CD4-positive, alpha-beta T cell (primary cell): Measurements from ENCODE around the gene CLEC14A. TPM values are rescaled to one million over a fixed set of nuclear protein-coding genes. Genes with fewer than 3 reads are reported as not detected.

Experiments used
- ATAC-seq: fragments of 200-7000 bp; cut with Tn5 transposase; one replicate; pipeline ENCODE4 v1.10.0; 2022; ENCODE audit warnings: mild to moderate bottlenecking; ENCODE audit not compliant: poor library complexity
- CTCF ChIA-PET: fragments of 350-600 bp; sonication (Branson Sonifier 250); formaldehyde crosslinking; loops from one replicate; lab custom pipeline; 2021; ENCODE audit warnings: antibody characterized with exemption, inconsistent platforms; lab: Charles Lee
- POLR2A ChIA-PET: fragments of 350-600 bp; sonication (Branson Sonifier 250); formaldehyde crosslinking; loops from one replicate; lab custom pipeline; 2021; ENCODE audit warnings: antibody characterized with exemption, inconsistent platforms; lab: Charles Lee
- DNase-seq, 14 experiments: peaks; one replicate each; pipeline ENCODE4 v3.0.0-alpha.2; 2013 to 2020; ENCODE audit warnings: mixed read lengths in 2 of 14
- H3K27ac ChIP-seq, 2 donors: one replicate each; pipeline versions ENCODE4 v1.5.1 to v1.7.0; 2013; ENCODE audit warnings: low read length in 2 of 2, low read depth in 1 of 2, mild to moderate bottlenecking in 1 of 2
- H3K27me3 ChIP-seq, 2 experiments: 1 replicate in 1 of 2; 2 replicates in 1 of 2; pipeline versions ENCODE4 v1.6.1 to v1.7.0; 2013; ENCODE audit warnings: low read length in 2 of 2, control low read depth in 1 of 2, mild to moderate bottlenecking in 1 of 2, moderate library complexity in 1 of 2; ENCODE audit not compliant: insufficient read depth in 2 of 2, control insufficient read depth in 1 of 2
- H3K36me3 ChIP-seq: one replicate; pipeline ENCODE4 v1.6.1; 2013; ENCODE audit warnings: low read length, control low read depth; ENCODE audit not compliant: insufficient read depth
- H3K4me1 ChIP-seq: one replicate; pipeline ENCODE4 v1.6.1; 2013; ENCODE audit warnings: low read length, control low read depth; ENCODE audit not compliant: insufficient read depth
- H3K4me3 ChIP-seq: one replicate; pipeline ENCODE4 v1.5.1; 2013; ENCODE audit warnings: mild to moderate bottlenecking, low read length, moderate library complexity
- H3K9me3 ChIP-seq, 2 experiments: 1 replicate in 1 of 2; 2 replicates in 1 of 2; pipeline versions ENCODE4 v1.6.1 to v1.7.0; 2013; ENCODE audit warnings: low read length in 2 of 2, mild to moderate bottlenecking in 2 of 2, control low read depth in 1 of 2, moderate library complexity in 1 of 2; ENCODE audit not compliant: control insufficient read depth in 1 of 2, insufficient read depth in 1 of 2
- H3K27ac Mint-ChIP-seq: one replicate; pipeline ENCODE4 v1.8.0; 2020; ENCODE audit warnings: mixed read lengths
- H3K27me3 Mint-ChIP-seq: one replicate; pipeline ENCODE4 v1.8.0; 2021; ENCODE audit warnings: mixed read lengths
- H3K36me3 Mint-ChIP-seq: one replicate; pipeline ENCODE4 v1.8.0; 2021; ENCODE audit warnings: low read depth, mixed read lengths
- H3K4me1 Mint-ChIP-seq: one replicate; pipeline ENCODE4 v1.8.0; 2021; ENCODE audit warnings: low read depth, mixed read lengths
- H3K4me3 Mint-ChIP-seq: one replicate; pipeline ENCODE4 v1.8.0; 2020; ENCODE audit warnings: mild to moderate bottlenecking, mixed read lengths
- H3K9me3 Mint-ChIP-seq: one replicate; pipeline ENCODE4 v1.8.0; 2020; ENCODE audit warnings: mixed read lengths
- CTCF ChIP-seq: fragments of 200-600 bp; IDR thresholded peaks from one replicate; pipeline ENCODE4 v1.8.0; 2022; ENCODE audit warnings: antibody characterized with exemption, mild to moderate bottlenecking
- intact Hi-C, 2 experiments: fragments of 100-400 bp; cut with DNase I in 1 of 2; cut with micrococcal nuclease in 1 of 2; formaldehyde crosslinking; loops; one replicate each; pipeline versions ENCODE4 v1.15.1 to v1.9.0; 2023 to 2025; cut with DNase I, micrococcal nuclease
- total RNA-seq, 174 experiments: library from RNA in 2 of 174; stranded (reverse) in 2 of 174; gene quantifications; one replicate each; pipeline ENCODE4 v1.2.3 and lab custom pipeline; 2021 to 2026

The CLEC14A gene
- total RNA-seq, 2 experiments from 2014 or later: not detected

- Mint-ChIP-seq H3K4me1 (peaks cover 6% of the 10 kb centered on the region), H3K27ac (no peak overlapping the region), H3K36me3 (no peaks in the 10 kb centered on the region), H3K9me3 (peaks cover 2% of the 10 kb centered on the region), H3K4me3 (no peak overlapping the region), H3K27me3 (peaks cover 38% of the 10 kb centered on the region)
- Histone ChIP-seq H3K27me3 (peaks cover 12 to 26% of the 10 kb centered on the region in 2 experiments), H3K36me3 (no peaks in the 10 kb centered on the region), H3K4me1 (peaks cover 21% of the 10 kb centered on the region), H3K9me3 (peaks cover 0 to 6% of the 10 kb centered on the region in 2 experiments), H3K27ac (no peak overlapping the region), H3K4me3 (no peak overlapping the region)
- ATAC-seq (no peak), DNase-seq (no peak)
- intact Hi-C loops: no loop called here
- TF ChIP-seq CTCF: no peak
- ChIA-PET CTCF (no interaction called here), POLR2A (no interaction called here)
Measured at GRCh38 chr14:38204719-38205115, 51.2 kb downstream of the CLEC14A start.

Other genes starting within 250 kb of the CLEC14A start
- gene SSTR1, start 48.2 kb downstream of the CLEC14A start, total RNA-seq: not detected